GM18505 (cell line): ENCODE measurements around the gene HTT.

ENCODE experiments used
- ATAC-seq: cut with Tn5 transposase; IDR thresholded peaks from one replicate; pipeline ENCODE4 v1.9.1; 2021; ENCODE audit not compliant: unreplicated experiment
- POLR2A ChIP-seq: IDR thresholded peaks from 4 replicates; pipeline ENCODE4 v1.6.1; 2011; ENCODE audit warnings: borderline replicate concordance; ENCODE audit not compliant: insufficient read depth, insufficient read length; ENCODE audit errors: extremely low read depth

HTT gene

GRCh38 chr4:3286335-3287175, 212.1 kb downstream of the HTT start:
- peak; percentile 22 for ATAC-seq
- TF ChIP-seq POLR2A, result no peak

- no peak for TF ChIP-seq POLR2A
- ATAC-seq, result no peak
Measured at GRCh38 chr4:3287271-3287971, 212.9 kb downstream of the HTT start.

- no peak for ATAC-seq
Measured at GRCh38 chr4:3287972-3288570, 213.6 kb downstream of the HTT start.

GRCh38 chr4:3288571-3289094, 214.2 kb downstream of the HTT start:
- TF ChIP-seq POLR2A, result no peak
- ATAC-seq, result no peak

More at GRCh38 chr4:3287972-3288570, 213.6 kb downstream of the HTT start:
- TF ChIP-seq POLR2A, result no peak

- TF ChIP-seq POLR2A, result no peak
- ATAC-seq, result no peak
Measured at GRCh38 chr4:3290476-3290875, 216.0 kb downstream of the HTT start.

GRCh38 chr4:3290889-3291321, 216.4 kb downstream of the HTT start:
- no peak for ATAC-seq

GRCh38 chr4:3291411-3291968, 217.0 kb downstream of the HTT start:
- TF ChIP-seq POLR2A, result no peak
- no peak for ATAC-seq

More at GRCh38 chr4:3290889-3291321, 216.4 kb downstream of the HTT start:
- TF ChIP-seq POLR2A, result no peak

GRCh38 chr4:3291969-3292570, 217.6 kb downstream of the HTT start:
- ATAC-seq, result peak; percentile 2

GRCh38 chr4:3292571-3293400, 218.3 kb downstream of the HTT start, which contains the start of gene RGS12:
TSS of gene RGS12 (plus strand) at chr4:3293021. CDS start at chr4:3316171, 23,150 bp downstream.
- no peak for TF ChIP-seq POLR2A
- peak; percentile 78 for ATAC-seq

More at GRCh38 chr4:3291969-3292570, 217.6 kb downstream of the HTT start:
- no peak for TF ChIP-seq POLR2A
